ENCODE data around the gene TMEM253. TPM values are rescaled to one million over a fixed set of nuclear protein-coding genes. Genes with fewer than 3 reads are reported as not detected.

Gene TMEM253
- total RNA-seq, 1 experiment from 2014 or later: 0.24 TPM

DNA sequence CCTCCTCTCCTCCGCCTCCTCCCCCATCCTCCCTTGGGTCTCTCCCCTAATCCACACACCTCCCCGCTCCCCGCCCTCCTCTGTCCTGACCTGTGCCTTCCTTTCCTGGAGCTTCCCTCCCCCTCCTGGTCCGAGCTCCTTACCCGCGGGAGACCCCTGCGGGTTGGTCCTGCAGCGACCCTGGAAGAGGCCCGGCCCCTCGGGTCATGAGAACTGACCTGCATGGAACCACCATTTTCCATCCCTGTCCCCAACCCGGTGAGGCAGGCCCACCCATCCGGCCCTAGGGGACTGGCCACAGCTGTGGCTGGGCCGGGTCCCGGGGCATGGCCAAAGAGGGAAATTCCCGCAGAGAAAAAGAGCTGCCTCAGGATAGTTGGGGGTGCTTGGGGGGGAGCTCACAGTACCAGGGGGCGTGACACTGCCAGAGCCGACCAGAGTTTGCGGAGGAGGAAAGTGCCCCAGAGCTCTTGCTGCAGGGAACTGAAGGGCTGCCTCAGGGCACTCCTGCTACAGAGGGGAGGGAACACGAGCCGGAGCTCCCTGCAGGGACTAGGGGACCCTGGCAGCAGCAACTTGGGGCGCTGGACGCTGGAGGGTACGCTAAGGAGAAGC lies 30.1 kb upstream of the TMEM253 start:
- TSS peak; percentile 54 for BruUV-seq (replicated peaks)
- H3K27me3 Mint-ChIP-seq (ENCODE audit: unreplicated experiment): peaks cover 41% of the 10 kb centered on the region
- H3K9me3 Mint-ChIP-seq (ENCODE audit: low read depth, unreplicated experiment): no peaks in the 10 kb centered on the region
- intact Hi-C loops (cut with micrococcal nuclease; ENCODE audit: unreplicated experiment): no loop called here
- TF ChIP-seq, protein P1, sequence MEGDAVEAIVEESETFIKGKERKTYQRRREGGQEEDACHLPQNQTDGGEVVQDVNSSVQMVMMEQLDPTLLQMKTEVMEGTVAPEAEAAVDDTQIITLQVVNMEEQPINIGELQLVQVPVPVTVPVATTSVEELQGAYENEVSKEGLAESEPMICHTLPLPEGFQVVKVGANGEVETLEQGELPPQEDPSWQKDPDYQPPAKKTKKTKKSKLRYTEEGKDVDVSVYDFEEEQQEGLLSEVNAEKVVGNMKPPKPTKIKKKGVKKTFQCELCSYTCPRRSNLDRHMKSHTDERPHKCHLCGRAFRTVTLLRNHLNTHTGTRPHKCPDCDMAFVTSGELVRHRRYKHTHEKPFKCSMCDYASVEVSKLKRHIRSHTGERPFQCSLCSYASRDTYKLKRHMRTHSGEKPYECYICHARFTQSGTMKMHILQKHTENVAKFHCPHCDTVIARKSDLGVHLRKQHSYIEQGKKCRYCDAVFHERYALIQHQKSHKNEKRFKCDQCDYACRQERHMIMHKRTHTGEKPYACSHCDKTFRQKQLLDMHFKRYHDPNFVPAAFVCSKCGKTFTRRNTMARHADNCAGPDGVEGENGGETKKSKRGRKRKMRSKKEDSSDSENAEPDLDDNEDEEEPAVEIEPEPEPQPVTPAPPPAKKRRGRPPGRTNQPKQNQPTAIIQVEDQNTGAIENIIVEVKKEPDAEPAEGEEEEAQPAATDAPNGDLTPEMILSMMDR (IDR thresholded peaks at IDR 0.05; ENCODE audit: unreplicated experiment): no peak
- H3K4me3 Mint-ChIP-seq (ENCODE audit: low read depth, unreplicated experiment): peak overlapping the region; percentile 97
- DNase-seq: peak; percentile 37
- peaks cover 8% of the 10 kb centered on the region for H3K4me1 Mint-ChIP-seq (ENCODE audit: low read depth, unreplicated experiment)
- CTCF ChIA-PET: interaction anchor here (0.6 to 2.7 kb wide), 11 partner anchors 19 to 72 kb away, joined by 3 to 36 read pairs (median 4); partner anchors contain the start of genes NDRG2 and SLC39A2
- H3K27ac Mint-ChIP-seq (ENCODE audit: unreplicated experiment): no peak overlapping the region
- H3K36me3 Mint-ChIP-seq (ENCODE audit: insufficient read depth, unreplicated experiment): peaks cover 26% of the 10 kb centered on the region

- TF ChIP-seq, protein P1 (IDR thresholded peaks at IDR 0.05; ENCODE audit: unreplicated experiment): no peak
- peak overlapping the region; percentile 97 for H3K4me3 Mint-ChIP-seq (ENCODE audit: low read depth, unreplicated experiment)
- CTCF ChIA-PET: interaction anchor here (0.6 to 2.7 kb wide), 16 partner anchors 10 to 409 kb away, joined by 3 to 36 read pairs (median 5); partner anchors contain the start of genes NDRG2, SLC39A2 and ZNF219
- DNase-seq: peak; percentile 58
- peak overlapping the region; percentile 35 for H3K27ac Mint-ChIP-seq (ENCODE audit: unreplicated experiment)
- no TSS peak for BruUV-seq (replicated peaks)
- H3K4me1 Mint-ChIP-seq (ENCODE audit: low read depth, unreplicated experiment): peaks cover 8% of the 10 kb centered on the region
- H3K27me3 Mint-ChIP-seq (ENCODE audit: unreplicated experiment): peaks cover 34% of the 10 kb centered on the region
- H3K9me3 Mint-ChIP-seq (ENCODE audit: low read depth, unreplicated experiment): no peaks in the 10 kb centered on the region
- intact Hi-C loops (cut with micrococcal nuclease; ENCODE audit: unreplicated experiment): no loop called here
- peaks cover 30% of the 10 kb centered on the region for H3K36me3 Mint-ChIP-seq (ENCODE audit: insufficient read depth, unreplicated experiment)
Observed at GRCh38 chr14:21071225-21072030, 29.4 kb upstream of the TMEM253 start.

GRCh38 chr14:21072031-21072473 lies 28.8 kb upstream of the TMEM253 start:
- TF ChIP-seq, protein P1 (IDR thresholded peaks at IDR 0.05; ENCODE audit: unreplicated experiment): no peak
- intact Hi-C loops (cut with micrococcal nuclease; ENCODE audit: unreplicated experiment): no loop called here
- no TSS peak for BruUV-seq (replicated peaks)
- CTCF ChIA-PET: interaction anchor here (0.6 to 2.7 kb wide), 10 partner anchors 10 to 410 kb away, joined by 3 to 36 read pairs (median 6); partner anchors contain the start of genes NDRG2 and SLC39A2
- Mint-ChIP-seq H3K27me3 (ENCODE audit: unreplicated experiment) (peaks cover 28% of the 10 kb centered on the region), H3K9me3 (ENCODE audit: low read depth, unreplicated experiment) (no peaks in the 10 kb centered on the region), H3K27ac (ENCODE audit: unreplicated experiment) (peak overlapping the region; percentile 35), H3K4me3 (ENCODE audit: low read depth, unreplicated experiment) (peak overlapping the region; percentile 97), H3K36me3 (ENCODE audit: insufficient read depth, unreplicated experiment) (peaks cover 33% of the 10 kb centered on the region), H3K4me1 (ENCODE audit: low read depth, unreplicated experiment) (peaks cover 8% of the 10 kb centered on the region)
- no peak for DNase-seq

GRCh38 chr14:21072781-21073339 lies 28.0 kb upstream of the TMEM253 start:
- no TSS peak for BruUV-seq (replicated peaks)
- H3K36me3 Mint-ChIP-seq (ENCODE audit: insufficient read depth, unreplicated experiment): peaks cover 33% of the 10 kb centered on the region
- H3K27ac Mint-ChIP-seq (ENCODE audit: unreplicated experiment): no peak overlapping the region
- TF ChIP-seq, protein P1 (IDR thresholded peaks at IDR 0.05; ENCODE audit: unreplicated experiment): no peak
- intact Hi-C loops (cut with micrococcal nuclease; ENCODE audit: unreplicated experiment): no loop called here
- peaks cover 8% of the 10 kb centered on the region for H3K4me1 Mint-ChIP-seq (ENCODE audit: low read depth, unreplicated experiment)
- no peak overlapping the region for H3K4me3 Mint-ChIP-seq (ENCODE audit: low read depth, unreplicated experiment)
- no peak for DNase-seq
- H3K27me3 Mint-ChIP-seq (ENCODE audit: unreplicated experiment): peaks cover 20% of the 10 kb centered on the region
- CTCF ChIA-PET: no interaction called here
- H3K9me3 Mint-ChIP-seq (ENCODE audit: low read depth, unreplicated experiment): no peaks in the 10 kb centered on the region

Measured in Calu3 (cell line).